Measurements from ENCODE around the gene ZSCAN12. TPM values are rescaled to one million over a fixed set of nuclear protein-coding genes. Genes with fewer than 3 reads are reported as not detected.
A peak's percentile ranks its signal among the peaks of the same experiment; 100 is the strongest.

The ZSCAN12 gene
- total and polyA plus RNA-seq, 2 of the 13 experiments (the other 11 are each of a cell fraction or from before 2014, with no cell fraction given), result 2.8 to 8.9 TPM

- TF ChIP-seq, protein P1, sequence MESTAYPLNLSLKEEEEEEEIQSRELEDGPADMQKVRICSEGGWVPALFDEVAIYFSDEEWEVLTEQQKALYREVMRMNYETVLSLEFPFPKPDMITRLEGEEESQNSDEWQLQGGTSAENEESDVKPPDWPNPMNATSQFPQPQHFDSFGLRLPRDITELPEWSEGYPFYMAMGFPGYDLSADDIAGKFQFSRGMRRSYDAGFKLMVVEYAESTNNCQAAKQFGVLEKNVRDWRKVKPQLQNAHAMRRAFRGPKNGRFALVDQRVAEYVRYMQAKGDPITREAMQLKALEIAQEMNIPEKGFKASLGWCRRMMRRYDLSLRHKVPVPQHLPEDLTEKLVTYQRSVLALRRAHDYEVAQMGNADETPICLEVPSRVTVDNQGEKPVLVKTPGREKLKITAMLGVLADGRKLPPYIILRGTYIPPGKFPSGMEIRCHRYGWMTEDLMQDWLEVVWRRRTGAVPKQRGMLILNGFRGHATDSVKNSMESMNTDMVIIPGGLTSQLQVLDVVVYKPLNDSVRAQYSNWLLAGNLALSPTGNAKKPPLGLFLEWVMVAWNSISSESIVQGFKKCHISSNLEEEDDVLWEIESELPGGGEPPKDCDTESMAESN (CRISPR knock-in tag; conservative IDR thresholded peaks at IDR 0.05), result no peak
- TF ChIP-seq ZFP1 (CRISPR knock-in tag; IDR thresholded peaks at IDR 0.05), result 0 out of 2 replicates have a peak, but pooled peaks have one; percentile 50
- 0 out of 2 replicates have a peak, but pooled peaks have one; percentile 9 for TF ChIP-seq ZNF891 (CRISPR knock-in tag; IDR thresholded peaks at IDR 0.05)
- TF ChIP-seq NFIC (IDR thresholded peaks at IDR 0.05; ENCODE audit: low read length), result 0 out of 2 replicates have a peak, but pooled peaks have one; percentile 18
- TF ChIP-seq ZBTB20 (CRISPR knock-in tag; IDR thresholded peaks at IDR 0.05; ENCODE audit: borderline replicate concordance, low read depth), result peak; percentile 17; the same call in 1 of the 2 replicates
- TF ChIP-seq XBP1 (CRISPR knock-in tag; IDR thresholded peaks at IDR 0.05), result no peak
- TF ChIP-seq MEIS1 (CRISPR knock-in tag; IDR thresholded peaks at IDR 0.05; ENCODE audit: borderline replicate concordance), result no peak
- no peak for TF ChIP-seq HDAC1 (CRISPR knock-in tag; IDR thresholded peaks at IDR 0.05)
- 0 out of 2 replicates have a peak, but pooled peaks have one; percentile 7 for TF ChIP-seq RAD21 (CRISPR knock-in tag; IDR thresholded peaks at IDR 0.05)
- no peak for TF ChIP-seq ZKSCAN5 (CRISPR knock-in tag; IDR thresholded peaks at IDR 0.05)
- 0 out of 2 replicates have a peak, but pooled peaks have one; percentile 37 for TF ChIP-seq ZNF737 (CRISPR knock-in tag; IDR thresholded peaks at IDR 0.05; ENCODE audit: borderline replicate concordance)
- 0 out of 2 replicates have a peak, but pooled peaks have one; percentile 33 for TF ChIP-seq MEF2D (CRISPR knock-in tag; IDR thresholded peaks at IDR 0.05)
- 0 out of 2 replicates have a peak, but pooled peaks have one; percentile 61 for TF ChIP-seq CC2D1A (CRISPR knock-in tag; IDR thresholded peaks at IDR 0.05)
- peak; percentile 29 for TF ChIP-seq ASH2L (IDR thresholded peaks at IDR 0.05; ENCODE audit: insufficient read length, low read depth, low read length)
- peak; percentile 17; the same call in 1 of the 2 replicates for TF ChIP-seq MIER3 (CRISPR knock-in tag; IDR thresholded peaks at IDR 0.05; ENCODE audit: borderline replicate concordance)
- peak; percentile 4 for TF ChIP-seq SKI (IDR thresholded peaks at IDR 0.05; ENCODE audit: partially characterized antibody)
- TF ChIP-seq ZNF772 (CRISPR knock-in tag; IDR thresholded peaks at IDR 0.05), result 0 out of 2 replicates have a peak, but pooled peaks have one; percentile 3
- 0 out of 2 replicates have a peak, but pooled peaks have one; percentile 6 for TF ChIP-seq ZC3H13 (CRISPR knock-in tag; IDR thresholded peaks at IDR 0.05)
- TF ChIP-seq, protein P2, sequence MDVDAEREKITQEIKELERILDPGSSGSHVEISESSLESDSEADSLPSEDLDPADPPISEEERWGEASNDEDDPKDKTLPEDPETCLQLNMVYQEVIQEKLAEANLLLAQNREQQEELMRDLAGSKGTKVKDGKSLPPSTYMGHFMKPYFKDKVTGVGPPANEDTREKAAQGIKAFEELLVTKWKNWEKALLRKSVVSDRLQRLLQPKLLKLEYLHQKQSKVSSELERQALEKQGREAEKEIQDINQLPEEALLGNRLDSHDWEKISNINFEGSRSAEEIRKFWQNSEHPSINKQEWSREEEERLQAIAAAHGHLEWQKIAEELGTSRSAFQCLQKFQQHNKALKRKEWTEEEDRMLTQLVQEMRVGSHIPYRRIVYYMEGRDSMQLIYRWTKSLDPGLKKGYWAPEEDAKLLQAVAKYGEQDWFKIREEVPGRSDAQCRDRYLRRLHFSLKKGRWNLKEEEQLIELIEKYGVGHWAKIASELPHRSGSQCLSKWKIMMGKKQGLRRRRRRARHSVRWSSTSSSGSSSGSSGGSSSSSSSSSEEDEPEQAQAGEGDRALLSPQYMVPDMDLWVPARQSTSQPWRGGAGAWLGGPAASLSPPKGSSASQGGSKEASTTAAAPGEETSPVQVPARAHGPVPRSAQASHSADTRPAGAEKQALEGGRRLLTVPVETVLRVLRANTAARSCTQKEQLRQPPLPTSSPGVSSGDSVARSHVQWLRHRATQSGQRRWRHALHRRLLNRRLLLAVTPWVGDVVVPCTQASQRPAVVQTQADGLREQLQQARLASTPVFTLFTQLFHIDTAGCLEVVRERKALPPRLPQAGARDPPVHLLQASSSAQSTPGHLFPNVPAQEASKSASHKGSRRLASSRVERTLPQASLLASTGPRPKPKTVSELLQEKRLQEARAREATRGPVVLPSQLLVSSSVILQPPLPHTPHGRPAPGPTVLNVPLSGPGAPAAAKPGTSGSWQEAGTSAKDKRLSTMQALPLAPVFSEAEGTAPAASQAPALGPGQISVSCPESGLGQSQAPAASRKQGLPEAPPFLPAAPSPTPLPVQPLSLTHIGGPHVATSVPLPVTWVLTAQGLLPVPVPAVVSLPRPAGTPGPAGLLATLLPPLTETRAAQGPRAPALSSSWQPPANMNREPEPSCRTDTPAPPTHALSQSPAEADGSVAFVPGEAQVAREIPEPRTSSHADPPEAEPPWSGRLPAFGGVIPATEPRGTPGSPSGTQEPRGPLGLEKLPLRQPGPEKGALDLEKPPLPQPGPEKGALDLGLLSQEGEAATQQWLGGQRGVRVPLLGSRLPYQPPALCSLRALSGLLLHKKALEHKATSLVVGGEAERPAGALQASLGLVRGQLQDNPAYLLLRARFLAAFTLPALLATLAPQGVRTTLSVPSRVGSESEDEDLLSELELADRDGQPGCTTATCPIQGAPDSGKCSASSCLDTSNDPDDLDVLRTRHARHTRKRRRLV (CRISPR knock-in tag; IDR thresholded peaks at IDR 0.05), result no peak
- TF ChIP-seq FOXO4 (CRISPR knock-in tag; conservative IDR thresholded peaks at IDR 0.05), result 0 out of 2 replicates have a peak, but pooled peaks have one; percentile 88
- TF ChIP-seq ARID2 (CRISPR knock-in tag; IDR thresholded peaks at IDR 0.05; ENCODE audit: borderline replicate concordance), result 0 out of 2 replicates have a peak, but pooled peaks have one; percentile 75
Measured at GRCh38 chr6:28336284-28337120, 63.0 kb downstream of the ZSCAN12 start (continued).

Data from HepG2 (cell line).